HG02970 (cell line): ENCODE measurements around the gene ARHGAP40.

Experiments used
- ATAC-seq: cut with Tn5 transposase; IDR thresholded peaks from one replicate; pipeline ENCODE4 v1.9.1; 2021; ENCODE audit warnings: mild to moderate bottlenecking, moderate library complexity, moderate number of reproducible peaks; ENCODE audit not compliant: unreplicated experiment, low FRiP score

The ARHGAP40 gene

DNA sequence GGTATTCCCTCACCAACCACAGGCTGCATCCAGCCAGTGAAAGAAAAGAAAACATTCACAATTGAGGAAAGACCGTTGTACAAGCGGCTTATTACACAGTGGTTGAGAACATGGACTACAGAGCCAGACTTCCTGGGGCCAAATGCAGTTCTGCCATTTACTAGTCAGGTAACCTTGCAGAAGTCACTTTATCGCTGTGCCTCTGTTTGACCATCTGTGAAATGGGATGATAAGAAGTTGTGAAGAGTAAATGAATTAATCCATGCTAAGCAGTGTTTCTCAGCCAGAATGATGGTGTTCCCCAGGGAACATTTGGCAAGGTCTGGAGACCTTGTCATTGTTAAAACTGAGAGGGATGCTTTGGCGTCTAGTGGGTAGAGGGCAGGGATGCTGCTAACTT is 14.8 kb downstream of the ARHGAP40 start:
- no peak for ATAC-seq

DNA sequence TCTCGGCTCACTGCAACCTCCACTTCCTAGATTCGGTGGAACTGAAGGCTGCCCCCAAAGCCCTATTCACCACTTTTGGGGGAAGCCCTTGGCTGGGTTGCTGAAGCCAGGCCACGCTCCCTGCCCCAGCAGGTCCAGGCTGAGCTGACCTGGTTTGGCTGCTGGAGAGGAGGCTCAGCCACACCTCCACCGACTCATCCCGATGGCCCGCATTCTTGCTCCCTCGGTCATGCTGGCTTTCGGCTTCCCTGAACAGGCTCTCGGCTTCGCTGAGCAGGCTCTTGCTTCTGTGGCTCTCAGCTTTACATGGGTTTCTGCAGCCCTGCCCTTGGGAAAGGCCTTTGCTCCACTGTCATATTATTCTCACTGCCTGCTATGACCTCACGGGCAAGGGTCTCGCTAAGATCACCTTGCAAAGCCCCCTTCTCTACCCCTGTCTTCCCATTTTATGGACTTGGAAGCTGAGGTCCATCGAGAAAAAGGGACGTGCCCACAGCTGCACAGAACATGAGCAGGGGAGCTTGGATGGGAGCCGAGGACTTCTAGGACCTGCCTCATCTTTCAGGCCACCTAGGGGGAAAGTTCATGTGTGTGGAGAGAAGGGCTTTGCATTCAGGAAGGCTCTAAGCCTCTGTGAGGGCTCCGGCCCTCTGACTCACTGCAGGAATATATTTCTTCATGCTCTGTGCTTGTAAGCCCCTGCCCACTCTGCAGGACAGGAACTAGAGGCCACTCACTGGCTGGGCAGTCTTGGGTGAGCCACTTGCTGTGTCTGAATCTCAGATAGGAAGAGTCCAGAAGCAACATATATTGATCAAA is 15.6 kb downstream of the ARHGAP40 start:
- no peak for ATAC-seq

DNA sequence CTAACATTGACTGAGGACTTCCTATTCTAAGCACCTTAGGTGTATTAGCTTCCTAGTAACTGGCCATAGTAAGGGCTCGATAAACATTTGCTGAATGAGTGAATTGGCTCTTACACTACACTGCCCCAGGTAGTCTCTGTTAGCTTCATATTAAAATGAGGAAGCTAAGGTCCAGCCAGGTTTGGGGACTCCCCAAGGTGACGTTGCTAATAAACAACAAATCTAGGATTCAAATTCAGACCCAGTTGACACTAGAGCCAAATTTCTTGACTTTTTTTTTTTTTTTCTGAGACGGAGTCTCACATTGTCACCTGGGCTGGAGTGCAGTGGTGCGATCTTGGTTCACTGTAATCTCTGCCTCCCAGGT is 16.2 kb downstream of the ARHGAP40 start:
- no peak for ATAC-seq

DNA sequence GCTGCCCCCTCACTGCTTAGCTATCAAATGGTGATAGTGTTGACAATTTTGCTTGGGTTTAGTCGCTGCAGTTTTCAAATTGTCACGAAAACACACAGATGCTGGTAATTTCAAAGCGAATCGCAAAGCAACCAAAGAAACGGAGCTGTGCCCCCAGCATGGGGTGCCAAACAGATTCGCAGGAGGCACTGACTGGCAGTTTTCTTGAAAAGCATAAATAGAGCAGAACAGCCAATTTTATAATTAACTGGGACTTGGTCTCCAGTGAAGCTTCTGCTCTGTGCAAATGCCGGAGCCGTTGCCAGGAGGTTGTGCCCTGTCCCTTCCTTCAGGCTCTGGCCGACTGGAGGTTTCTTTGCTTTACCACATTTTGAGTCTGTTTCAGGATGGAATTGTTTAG is 18.8 kb downstream of the ARHGAP40 start:
- ATAC-seq: no peak

DNA sequence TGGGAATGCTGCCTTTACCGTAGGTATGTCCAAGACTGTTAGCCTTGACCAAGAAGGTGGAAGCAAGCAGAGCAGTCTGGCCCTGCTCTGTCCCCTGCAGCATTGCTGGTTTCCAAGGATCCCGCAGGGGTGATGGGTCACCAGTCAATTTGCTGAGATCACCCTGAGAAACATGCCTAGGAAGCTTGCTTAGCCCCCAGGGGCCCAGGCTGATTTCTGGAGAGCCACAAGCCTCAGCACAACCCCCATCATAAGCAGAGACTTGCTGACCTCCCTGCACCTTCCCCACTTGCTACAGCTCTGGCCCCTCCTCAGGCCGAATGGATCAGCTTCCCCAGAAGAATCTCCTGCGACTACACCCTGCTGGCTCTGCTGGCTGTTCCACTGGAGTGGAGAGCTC is 21.5 kb downstream of the ARHGAP40 start:
- no peak for ATAC-seq

DNA sequence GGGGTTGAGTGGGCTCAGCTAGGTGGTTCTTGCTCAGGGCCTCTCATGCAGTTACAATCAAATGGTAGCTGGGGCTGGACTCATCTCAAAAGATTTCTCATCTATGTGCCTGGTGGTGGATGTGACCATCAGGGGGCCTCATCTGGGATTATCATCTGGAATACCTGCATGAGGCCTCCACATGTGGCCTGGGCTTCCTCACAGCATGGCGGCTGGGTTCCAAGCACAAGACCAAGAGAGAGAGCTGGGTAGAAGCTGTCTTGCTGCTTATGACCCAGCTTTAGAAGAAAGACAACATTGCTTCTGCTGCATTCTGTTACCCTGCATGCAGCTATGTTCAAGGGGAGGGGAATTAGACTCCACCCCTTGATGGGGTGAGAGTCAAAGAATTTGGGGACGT is 22.5 kb downstream of the ARHGAP40 start:
- ATAC-seq: no peak

DNA sequence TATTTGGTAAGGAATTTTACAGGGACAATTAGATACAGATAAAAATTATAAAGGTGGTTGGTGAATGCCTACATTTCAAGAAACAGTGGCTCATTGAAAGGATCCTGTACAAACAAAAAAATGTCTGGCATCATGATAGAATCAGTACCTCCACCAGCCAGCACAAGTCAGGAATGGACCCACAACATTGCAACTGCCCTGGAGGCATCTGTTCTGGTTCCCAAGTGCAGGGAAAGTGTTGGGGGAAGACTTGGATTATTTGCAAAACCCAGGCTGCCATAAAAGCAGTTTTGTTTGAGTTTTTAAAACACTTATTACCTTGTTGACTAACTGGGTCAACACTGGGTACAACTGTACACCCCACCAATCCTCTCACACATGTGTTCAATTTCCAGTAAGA is 24.3 kb downstream of the ARHGAP40 start:
- ATAC-seq: no peak

DNA sequence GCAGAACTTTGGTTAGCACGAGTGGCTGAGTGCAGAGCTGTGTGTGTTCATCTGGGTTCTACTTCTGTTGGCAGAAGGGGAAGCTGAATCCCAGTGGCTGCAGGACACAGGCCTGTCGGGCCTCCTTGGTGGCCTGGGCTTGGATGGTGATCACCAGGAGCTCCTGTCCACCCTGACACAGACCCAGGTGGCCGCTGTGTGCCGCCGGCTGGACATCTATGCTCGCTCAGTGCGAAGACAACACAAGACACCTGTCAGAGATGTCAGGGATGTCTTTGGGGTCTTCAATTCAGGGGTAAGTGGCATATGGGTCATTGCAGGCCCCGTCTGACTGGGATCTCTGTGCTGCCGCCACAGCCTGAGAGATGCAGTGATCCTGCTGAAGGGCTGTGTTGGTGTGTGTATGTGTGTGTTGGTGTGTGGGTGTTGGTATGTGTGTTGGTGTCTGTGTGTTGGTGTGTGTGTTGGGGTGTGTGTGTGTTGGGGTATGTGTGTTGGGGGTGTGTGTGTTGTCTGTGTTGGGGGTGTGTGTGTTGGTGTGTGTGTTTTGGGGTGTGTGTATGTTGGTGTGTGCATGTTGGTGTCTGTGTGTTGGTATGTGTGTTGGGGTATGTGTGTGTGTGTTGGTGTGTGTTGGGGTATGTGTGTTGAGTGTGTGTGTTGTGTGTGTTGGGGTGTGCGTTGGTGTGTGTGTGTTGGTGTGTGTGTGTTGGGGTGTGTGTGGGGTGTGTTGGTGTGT is 25.5 kb downstream of the ARHGAP40 start:
- no peak for ATAC-seq

DNA sequence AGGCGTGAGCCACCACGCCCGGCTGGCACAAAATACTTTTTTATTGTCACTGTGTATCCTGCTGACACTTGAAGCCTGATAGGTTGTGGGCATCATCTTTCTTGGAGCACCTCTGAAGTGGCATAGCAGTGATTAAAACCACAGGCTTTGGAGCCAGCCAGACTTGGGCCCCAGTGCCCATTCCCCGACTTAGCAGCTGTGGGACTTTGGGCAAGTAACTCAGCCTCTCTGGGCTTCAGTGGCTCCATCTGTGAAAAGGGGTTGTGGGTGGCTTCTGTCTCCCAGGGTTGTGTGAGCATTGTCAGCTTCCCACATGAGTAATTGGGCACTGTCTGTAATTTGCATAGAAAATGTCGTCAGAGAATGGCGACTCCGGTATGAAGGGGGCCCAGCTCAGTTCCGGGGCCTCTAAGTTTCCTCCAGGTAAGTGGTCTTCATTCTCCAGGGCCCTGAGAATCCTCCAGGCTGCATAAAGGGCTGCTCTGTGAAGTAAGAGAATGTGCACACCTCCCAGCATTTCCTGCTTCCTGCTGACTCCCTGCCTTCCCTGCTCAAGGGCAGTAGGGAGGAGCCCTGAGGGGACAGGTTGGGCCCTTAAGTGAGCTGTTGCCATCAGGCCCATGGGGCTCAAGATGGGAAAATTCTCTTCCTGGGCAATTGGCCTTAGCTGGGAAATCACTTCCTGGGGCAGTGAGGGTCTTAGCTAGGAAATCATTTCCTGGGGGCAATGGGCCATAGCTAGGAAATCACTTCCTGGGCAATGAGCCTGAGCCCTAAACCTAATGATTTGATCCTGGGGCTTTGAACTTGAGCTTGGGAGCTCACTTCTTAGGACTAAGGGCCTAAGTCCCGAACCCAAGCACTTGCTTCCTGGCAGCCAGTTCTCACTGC is 27.2 kb downstream of the ARHGAP40 start:
- ATAC-seq: no peak

DNA sequence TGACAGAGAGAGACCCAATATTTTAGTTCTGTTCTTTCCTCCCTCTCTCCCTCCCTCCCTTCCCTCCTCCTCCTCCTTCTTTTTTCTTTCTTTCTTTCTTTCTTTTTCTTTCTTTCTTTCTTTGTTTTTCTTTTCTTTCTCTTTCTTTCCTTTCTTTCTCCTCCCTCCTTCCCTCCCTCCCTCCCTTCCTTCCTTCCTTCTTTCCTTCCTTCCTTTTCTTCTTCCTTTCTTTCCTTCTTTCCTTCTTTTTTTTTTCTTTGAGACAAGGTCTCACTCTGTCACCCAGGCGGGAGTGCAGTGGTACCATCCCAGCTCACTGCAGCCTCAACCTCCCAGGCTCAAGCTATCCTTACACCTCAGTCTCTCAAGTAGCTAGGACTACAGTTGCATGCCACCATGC is 28.4 kb downstream of the ARHGAP40 start:
- no peak for ATAC-seq

DNA sequence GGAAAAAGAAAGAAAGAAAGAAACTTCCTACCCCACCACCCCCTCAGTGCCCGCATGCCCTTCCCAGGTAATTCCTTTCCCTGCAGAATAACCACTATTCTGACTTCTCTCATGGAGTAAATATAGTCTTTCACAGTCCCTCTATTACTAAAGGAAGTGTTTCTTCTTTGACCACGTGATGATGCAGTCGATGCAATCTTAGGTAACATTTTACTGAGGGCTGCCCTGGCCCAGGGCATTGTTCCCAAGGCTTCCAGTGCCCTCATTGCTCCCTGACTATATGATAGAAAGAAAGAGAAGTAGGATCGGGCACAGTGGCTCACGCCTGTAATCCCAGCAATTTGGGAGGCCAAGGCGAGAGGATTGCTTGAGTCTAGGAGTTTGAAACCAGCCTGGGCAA is 29.1 kb downstream of the ARHGAP40 start:
- ATAC-seq: no peak

DNA sequence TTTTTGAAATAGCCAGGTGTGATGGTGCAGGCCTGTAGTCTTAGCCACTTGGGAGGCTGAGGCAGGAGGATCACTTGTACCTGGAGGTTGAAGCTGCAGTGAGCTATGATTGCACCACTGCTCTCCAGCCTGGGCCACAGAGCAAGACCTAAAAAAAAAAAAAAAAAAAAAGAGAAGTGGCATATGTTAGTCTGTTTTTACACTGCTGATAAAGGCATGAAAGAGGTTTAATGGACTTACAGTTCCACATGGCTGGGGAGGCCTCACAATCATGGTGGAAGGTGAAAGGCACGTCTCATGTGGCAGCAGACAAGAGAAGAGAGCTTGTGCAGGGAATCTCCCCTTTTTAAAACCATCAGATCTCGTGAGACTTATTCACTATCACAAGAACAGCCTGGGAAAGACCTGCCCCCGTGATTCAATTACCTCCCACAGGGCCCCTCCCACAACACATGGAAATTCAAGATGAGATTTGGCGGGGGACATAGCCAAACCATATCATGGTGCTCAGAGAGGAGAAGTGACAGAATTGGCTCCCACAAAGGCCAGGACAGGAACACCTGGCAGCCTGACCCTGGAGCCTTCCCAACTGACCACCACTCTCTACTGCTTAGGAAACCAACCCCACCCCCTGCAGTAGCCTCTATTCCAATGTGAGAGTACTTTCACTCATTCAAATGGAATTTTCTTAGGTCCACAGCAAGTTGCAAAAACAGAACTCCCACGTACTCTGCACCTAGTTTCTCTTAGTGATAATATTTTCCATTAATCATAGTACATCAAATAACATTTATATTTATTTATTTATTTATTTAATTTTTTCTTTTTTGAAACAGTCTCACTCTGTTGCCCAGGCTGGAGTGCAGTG is 29.8 kb downstream of the ARHGAP40 start:
- ATAC-seq: no peak

DNA sequence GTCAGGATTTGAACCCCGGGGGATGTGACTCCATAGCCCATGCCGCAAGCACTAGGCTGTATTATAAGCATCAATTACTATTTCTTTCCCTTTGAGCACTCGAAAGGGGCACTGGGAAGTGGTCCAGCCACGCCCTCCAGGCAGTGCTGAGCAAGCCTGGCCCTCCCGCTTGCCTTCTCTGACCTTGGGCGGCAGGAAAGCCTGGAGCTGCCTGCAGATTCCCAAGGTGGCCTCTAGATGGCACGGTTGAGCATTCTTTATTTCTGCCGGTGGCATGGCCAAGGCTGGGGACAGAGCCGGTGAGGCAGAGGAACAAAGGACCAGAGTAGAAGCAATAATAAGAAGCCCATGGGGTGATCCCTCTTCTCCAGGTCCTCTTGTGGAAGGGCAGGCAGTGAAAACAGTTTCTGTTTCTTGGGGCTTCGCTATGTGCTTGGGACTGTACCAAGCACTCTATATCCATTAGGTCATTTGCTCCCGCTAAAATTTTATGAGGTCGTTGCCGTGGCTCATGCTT is 32.0 kb downstream of the ARHGAP40 start:
- ATAC-seq: no peak

DNA sequence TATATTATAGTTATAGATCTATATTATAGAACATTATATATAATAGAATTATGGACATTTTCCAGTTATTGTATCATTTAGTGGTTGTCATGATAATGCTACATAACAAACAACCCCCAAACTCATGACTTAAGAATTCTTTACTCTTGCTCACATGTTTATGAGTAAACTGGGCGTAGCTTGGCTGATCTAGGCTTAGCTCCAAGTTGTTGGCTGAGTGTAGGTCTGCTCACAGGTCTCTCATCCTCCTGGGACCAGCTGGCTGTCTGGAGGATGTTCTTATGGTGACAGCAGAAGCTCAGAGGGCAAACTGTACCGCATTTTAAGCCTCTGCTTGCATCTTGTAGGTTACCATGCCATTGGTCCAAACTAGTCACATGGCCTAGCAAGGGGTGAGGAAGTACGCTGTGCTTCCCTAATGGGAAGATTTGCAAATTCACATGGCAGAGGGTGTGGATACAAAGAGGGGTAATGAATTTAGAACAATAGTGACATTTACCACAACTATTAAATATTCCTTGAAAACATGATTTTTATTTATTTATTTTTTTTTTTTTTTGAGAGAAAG is 34.2 kb downstream of the ARHGAP40 start:
- ATAC-seq: no peak

DNA sequence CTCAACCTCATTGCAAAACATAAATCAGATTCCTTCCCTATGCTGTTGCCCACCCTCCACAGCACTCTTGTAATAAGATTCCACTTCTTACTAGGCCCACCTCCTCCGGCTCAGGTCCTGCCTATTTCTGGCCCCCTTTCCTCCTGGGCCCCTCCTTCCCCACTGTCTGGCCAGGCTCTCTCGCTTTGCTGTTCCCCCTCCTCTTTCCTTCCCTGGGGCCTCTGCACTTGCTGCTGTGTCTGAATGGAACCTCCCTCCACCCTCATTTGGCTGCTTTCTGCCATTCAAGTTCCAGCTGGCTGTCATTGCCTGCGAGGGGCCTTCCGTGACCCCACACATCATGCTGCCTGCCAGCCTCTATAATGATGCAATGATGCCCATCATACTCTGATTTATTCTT is 38.9 kb downstream of the ARHGAP40 start:
- ATAC-seq: no peak

DNA sequence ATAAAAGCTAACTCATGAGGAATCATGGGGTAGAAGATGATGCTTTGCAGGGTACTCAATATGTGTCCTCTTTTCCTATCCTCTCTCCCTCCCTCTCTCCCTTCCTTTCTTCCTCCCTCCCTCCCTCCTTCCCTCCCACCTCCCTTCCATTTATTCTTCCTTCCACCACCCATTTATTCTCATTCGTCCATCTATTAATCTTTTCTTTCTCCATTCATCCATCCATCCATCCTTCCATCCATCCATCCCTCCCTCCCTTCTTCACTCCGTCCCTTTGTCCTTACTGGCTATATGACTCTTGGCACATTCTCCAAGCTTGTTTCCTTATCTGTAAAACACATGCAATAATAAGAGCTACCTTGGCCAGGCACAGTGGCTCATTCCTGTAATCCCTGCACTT is 40.9 kb downstream of the ARHGAP40 start:
- no peak for ATAC-seq

DNA sequence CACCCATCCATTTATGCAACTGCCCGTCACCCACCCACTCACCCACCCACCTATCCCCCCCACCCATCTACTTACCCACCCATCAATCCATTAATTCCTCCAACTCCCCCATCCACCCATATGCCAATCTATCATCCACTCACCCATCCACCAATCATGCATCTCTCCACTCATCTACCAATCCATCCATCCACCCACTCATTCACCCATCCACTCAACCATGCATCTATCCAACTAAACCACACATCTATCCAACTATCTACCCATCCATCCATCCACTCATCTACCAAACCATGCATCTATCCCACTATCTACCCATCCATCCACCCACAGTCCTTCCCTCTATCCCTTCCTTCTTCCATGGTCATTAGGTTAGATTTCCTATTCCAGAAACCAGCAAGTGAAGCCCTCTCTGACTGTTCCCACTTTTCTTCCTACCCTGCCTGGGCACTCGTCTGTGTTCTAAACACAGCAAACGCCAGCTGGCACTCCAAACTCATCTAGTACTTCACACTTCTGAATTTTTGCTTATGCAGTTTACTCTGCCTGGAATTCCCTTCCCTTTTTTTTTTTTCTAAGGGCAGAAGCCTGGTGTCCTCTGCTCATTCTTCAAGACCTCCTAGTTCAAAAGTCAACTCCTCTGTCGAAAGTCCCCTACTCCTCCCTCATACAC is 43.1 kb downstream of the ARHGAP40 start:
- no peak for ATAC-seq

DNA sequence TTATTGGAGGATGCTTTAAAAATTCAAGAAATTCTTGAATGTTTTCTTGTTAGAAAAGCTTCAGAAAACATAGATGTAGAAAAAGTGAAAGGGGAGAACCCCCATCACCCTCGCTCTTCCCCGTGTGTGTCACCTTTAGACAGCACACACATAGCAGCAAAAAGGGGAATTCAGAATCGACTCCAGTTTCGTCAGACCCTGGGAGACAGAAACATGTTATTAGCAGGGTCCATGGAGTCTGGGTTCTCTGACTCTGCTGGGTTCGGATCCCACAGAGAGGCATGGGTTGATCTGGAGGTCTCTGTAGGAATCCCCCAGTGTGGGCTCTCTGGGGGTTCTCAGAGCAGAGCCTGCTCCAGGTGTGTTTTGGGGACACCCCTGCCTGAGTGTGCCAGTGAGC is 43.7 kb downstream of the ARHGAP40 start:
- ATAC-seq: no peak
